HCEC 1CT (cell line): ENCODE measurements around the gene SLC25A53.

Source experiments
- DNase-seq: peaks from one replicate; pipeline ENCODE4 v3.0.0-alpha.2; 2017

Gene SLC25A53

DNA sequence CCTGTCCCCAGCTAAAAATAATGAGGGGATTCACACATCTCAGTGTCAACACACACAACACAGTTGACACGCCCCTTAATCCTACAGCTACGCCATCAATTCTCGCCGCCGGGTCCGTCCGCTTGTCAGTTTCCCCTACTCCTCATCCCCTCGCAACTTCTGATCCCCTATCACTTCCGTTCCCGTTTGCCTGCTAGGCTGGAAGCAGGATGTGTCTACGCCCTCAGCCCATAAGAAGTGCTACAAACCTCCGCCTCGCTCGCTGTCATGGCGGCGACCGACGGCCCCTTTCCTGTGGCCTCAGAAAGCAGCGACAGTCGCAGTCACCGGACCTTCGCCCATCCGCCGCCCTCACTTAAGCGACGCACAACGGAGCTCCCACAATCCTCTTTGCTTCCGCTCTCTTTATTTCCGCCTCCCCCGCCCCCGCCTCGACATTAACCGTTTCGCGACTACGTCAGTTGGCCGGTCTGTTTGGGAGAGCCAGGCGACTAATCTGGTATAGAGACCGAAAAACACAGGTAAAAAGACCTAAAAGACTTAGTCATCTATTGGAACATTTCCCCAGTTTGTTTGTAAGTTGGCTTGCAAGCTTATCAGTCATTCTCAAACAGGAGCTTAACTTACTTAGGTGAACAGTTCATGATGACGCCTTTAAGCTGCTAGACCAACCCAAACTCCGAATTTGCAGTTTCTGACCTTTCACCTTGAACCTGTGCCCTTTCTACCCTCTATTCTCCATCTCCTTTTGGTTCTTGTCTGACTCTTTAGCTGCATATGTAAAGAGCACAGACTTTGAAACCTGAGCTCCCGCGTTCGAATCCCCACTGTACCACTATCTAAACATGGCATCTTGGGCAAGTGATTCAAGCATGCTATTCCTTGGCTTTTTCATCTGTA, at the start of gene SLC25A53:
Gene SLC25A53 (minus strand): TSS at position 380 of the 900 bp plus-strand sequence. CDS start 51,752 bp downstream, outside the sequence.
- peak; percentile 74 for DNase-seq

DNA sequence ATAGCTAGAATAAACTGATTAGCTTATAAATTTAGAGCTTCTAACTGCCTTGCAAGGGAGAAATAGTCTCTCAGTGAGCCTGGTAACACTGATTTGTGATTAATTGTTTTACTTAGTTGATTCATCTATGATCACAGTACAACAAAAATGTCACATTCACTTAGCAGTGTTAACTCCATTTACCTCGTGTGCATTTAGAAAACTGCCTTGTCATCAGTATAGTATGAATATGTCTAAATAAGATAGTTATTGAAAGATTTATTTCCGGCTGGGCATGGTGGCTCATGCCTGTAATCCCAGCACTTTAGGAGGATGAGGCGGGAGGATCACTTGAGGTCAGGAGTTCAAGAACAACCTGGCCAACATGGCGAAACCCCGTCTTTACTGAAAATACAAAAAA, 48.7 kb upstream of the SLC25A53 start:
- no peak for DNase-seq

GRCh38 chrX:104195489-104196084, 38.8 kb upstream of the SLC25A53 start:
- no peak for DNase-seq

- DNase-seq, result no peak
These were observed 38.2 kb upstream of the SLC25A53 start for GRCh38 chrX:104195013-104195412.

GRCh38 chrX:104193485-104193884, 36.7 kb upstream of the SLC25A53 start:
- DNase-seq, result no peak

GRCh38 chrX:104189837-104190236, 33.0 kb upstream of the SLC25A53 start:
- DNase-seq, result no peak

DNA sequence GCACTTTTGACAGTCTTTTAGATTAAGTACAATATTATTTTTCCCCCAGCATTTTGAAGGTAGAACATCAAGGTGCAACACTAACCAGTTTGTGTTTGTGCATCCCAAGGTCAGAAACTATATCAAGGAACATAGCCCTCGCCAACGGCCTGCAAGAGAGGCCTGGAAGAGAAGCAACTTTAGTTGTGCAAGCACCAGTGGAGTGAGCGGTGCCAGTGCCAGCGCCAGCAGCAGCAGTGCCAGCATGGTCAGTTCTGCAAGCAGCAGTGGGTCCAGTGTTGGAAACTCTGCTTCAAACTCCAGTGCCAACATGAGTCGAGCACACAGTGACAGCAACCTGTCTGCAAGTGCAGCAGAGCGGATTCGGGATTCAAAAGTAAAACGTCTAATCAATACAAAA, 31.1 kb upstream of the SLC25A53 start:
- no peak for DNase-seq

DNA sequence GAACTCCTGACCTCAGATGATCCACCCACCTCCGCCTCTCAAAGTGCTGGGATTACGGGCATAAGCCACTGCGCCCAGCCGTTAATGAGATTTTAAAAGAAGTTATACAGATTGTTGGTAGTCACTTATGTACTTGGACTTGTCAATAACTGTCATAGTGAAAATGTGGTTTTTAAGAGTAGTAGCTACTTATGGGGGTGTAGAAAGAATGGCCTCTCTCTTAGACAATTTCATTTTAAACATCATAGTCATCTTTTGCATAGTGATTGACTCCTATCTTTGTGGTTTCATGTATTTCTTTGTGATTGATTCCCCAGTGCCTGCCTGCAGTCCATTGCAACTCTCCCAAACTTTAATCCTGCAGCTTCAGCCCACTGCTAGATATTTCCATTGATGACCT, 26.9 kb upstream of the SLC25A53 start:
- DNase-seq, result no peak

GRCh38 chrX:104173841-104174240, 17.0 kb upstream of the SLC25A53 start:
- no peak for DNase-seq

- no peak for DNase-seq
These were observed 16.0 kb upstream of the SLC25A53 start for GRCh38 chrX:104172788-104173187.

DNA sequence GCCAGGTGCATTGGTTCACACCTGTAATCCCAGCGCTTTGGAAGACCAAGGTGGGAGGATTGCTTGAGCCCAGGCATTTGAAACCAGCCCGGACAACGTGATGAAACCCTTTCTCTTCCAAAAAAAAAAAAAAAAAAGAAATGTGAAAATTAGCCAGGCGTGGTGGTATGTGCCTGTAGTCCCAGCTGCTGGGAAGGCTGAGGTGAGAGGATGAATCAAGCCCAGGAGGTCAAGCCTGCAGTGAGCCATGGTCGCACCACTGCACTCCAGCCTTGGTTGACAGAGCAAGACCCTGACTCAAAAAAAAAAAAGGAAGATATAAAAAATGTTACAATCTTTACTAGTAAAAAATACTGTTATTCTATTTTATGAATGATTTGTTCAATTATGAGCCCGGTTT, 15.3 kb upstream of the SLC25A53 start:
- DNase-seq, result no peak

GRCh38 chrX:104168127-104168526, 11.3 kb upstream of the SLC25A53 start:
- DNase-seq, result no peak

GRCh38 chrX:104166735-104167436, 10.1 kb upstream of the SLC25A53 start:
- no peak for DNase-seq

DNA sequence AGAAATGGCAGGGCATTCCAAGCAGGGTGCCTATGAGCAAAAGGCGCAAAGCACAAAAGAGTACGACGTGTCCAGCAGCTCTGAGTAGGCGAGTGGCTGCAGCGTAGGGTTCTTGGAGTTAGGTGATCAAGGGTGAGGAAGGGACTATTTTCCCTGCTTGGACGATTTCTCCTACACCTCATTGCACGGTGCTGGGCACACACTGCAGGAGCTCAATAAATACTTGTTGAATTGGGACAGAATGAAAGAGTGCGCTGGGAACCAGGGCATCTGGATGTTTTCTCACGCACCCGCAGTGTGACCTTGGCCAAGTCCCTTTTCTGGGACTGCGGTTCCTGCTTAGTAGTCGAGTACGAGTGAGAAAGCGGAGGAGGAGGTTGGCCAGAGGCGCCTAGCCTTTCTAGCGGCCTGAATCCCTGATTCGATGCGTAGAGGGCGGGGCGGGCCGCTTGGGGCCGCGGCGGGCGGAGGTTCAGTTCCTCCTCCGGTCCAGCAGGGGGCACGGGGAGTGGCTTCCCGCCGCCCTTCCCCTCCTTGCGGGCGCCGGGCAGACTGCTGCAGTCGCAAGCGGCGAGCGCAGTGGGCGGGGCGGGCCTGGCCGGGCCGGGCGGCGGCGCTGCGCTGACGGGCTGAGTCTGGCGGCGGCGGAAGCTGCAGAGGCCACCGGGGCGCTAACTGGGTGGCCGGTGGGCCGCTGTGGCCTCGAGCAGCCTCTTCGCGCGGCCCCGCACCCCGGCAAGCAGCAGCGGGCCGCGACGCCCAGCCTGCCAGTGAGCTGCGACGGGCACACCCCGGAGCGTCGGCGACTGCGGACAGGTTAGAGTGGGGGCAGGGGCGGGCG, 9.3 kb upstream of the SLC25A53 start, which contains the start of gene FAM199X:
Gene FAM199X (plus strand): TSS at position 560 of the 841 bp plus-strand sequence. CDS start 333 bp downstream, outside the sequence.
- DNase-seq, result peak; percentile 82

DNA sequence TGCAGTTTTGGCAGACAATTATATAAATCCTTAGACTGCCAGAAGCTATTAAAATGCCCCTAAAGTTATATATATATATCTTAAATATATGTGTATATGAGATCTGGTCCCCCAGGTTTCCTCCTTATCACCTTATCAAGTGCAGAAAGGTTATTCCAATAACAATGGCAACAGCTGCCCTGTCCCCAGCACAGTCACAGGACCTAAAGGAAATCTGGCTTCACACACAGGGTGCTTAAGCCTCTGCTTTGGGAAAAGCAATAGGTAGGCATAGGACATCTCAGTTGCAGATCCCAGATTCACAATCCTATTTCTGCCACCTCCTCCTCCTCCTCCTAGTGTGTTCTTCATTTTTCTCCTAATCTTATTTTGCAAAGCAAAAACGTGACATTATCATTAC, 5.8 kb downstream of the SLC25A53 start:
- no peak for DNase-seq

DNA sequence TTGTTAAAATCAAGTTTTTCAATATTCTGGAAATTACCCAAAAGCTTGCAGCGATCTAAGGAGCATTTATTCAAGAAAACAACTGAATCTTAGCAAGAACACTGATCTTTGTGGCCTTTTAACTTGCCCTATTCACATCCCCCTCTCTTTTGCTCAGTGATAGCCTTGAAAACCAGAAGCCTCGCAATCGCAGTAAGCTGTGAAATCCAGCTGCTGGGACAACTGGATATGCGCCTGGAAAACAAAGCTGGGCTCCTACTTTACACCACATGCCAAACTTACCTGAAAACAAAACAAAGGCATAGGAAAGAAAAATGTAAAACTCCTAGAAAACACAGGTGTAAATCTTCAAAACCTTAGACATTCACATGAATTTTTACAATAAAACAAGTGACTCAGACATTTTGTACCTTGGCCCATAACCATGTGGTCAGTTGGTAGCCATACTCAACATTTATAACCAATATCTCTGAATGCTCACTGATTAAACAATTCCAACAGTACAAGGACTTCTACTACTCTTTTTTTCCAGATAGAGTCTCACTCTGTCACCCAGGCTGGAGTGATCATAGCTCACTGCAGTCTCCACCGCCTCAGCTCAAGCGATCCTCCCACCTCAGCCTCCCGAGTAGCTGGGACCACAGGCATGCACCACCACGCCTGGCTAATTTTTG, 15.6 kb downstream of the SLC25A53 start:
- DNase-seq, result no peak

- no peak for DNase-seq
These were observed 19.3 kb downstream of the SLC25A53 start for GRCh38 chrX:104137496-104137895.

DNA sequence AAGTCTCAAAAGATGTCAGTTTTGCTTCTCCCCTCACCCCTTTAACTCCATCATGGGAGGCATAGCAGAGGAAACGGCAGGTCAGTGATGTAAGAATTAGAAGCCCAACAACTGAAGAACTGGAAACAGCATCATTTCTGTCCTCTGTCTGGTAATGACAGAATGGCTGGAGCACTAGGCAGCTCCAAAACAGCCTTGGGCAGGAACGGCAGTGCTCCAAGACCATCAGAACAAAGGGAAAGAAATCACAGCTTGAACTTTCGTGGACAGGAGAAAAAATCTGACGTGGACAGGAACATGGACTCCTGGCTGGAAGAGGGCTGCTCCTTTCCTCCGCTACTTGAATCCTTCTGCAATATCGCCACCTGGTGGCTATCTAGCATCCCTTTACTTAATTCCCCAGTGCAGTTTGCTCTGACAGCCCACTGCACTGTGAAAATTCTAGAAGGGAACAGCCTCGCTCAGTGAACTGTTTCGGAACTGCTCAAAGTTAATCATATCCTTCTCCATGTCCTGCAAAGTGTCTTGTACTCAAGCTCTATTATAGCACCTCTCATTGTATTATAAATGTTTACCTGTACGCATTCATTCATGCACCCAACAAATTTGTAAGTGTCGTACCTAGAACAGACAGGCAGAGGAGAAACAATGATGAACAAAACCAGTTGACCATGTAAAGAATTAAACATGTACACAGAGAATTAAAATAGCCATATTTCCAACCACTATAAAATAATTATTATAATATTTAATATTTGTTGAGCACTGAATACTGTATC, 20.4 kb downstream of the SLC25A53 start:
- peak; percentile 65 for DNase-seq

DNA sequence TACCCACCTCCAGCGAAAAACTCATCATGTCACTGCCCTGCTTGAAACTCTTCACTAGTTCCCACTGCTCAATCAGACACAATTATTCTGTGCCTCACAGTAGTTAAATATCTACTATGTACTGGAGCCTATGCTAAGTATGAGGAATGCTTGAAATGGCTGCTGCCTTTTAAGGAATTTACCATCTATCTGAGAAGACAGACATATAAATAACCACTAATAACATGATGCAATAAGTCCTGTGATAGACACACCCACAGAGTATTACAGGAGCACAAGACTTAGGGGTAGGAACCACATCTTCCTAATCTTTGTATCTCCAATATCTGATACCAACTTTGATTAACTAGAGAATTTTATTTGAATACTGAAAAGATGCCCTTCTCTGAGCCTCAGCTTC, 21.1 kb downstream of the SLC25A53 start:
- no peak for DNase-seq

GRCh38 chrX:104134583-104135261, 22.1 kb downstream of the SLC25A53 start:
- DNase-seq, result no peak

DNA sequence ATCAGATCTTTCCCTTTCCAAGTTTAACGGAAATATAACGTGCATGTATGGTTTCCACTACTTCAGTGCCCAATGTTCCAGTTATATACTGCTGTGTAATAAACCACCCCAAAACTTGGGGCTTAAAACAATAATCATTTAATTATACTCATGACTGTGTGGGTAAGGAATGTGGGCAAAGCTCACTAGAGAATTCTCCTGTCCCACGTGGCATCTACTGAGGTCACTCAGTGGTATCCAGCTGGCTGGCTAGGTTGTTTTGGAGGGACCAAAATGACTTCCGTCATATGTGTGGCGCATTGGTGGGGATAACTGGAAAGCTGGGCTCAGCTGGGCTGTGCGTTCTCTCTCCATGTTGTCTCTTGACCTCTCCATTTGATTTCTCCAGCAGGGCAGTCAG, 26.0 kb downstream of the SLC25A53 start:
- no peak for DNase-seq
